Umbilical cord (tissue), 1 donor: Measurements from ENCODE around the gene SPRN. TPM values are rescaled to one million over a fixed set of nuclear protein-coding genes. Genes with fewer than 3 reads are reported as not detected.

Source experiments
- total RNA-seq: library from RNA; depleted of rRNA; stranded (reverse); fragments of >200 nt; gene quantifications from one replicate; pipeline ENCODE4 v1.2.3, GENCODE V29; 2014; ENCODE audit warnings: low replicate concordance; ENCODE audit not compliant: insufficient read depth

SPRN gene
- total RNA-seq, 1 donor from 2014 or later = 0.96 TPM

Other genes starting within 250 kb of the SPRN start
- gene UTF1, start 194.4 kb downstream of the SPRN start, total RNA-seq = not detected
- gene VENTX, start 186.8 kb downstream of the SPRN start, total RNA-seq = not detected
- gene ADAM8, start 147.8 kb downstream of the SPRN start, total RNA-seq = 6.3 TPM
- 34.2 TPM for gene TUBGCP2, start 115.8 kb downstream of the SPRN start, total RNA-seq
- 41.9 TPM for gene ZNF511, start 115.7 kb downstream of the SPRN start, total RNA-seq
- gene CALY, start 87.7 kb downstream of the SPRN start, total RNA-seq = not detected
- gene PRAP1, start 77.3 kb downstream of the SPRN start, total RNA-seq = not detected
- 3.4 TPM for gene FUOM, start 66.6 kb downstream of the SPRN start, total RNA-seq
- gene ECHS1, start 51.3 kb downstream of the SPRN start, total RNA-seq = 28.2 TPM
- 6.3 TPM for gene PAOX, start 45.4 kb downstream of the SPRN start, total RNA-seq
- gene MTG1, start 30.5 kb downstream of the SPRN start, total RNA-seq = 40.4 TPM
- 2.9 TPM for gene SCART1, start 29.3 kb upstream of the SPRN start, total RNA-seq
- 0.72 TPM for gene CYP2E1, start 102.7 kb upstream of the SPRN start, total RNA-seq
- gene SYCE1, start 141.0 kb upstream of the SPRN start, total RNA-seq = 2.6 TPM
- 1.2 TPM for gene FRG2B, start 202.2 kb upstream of the SPRN start, total RNA-seq